HepG2 (cell line): ENCODE results near the gene RRM2. TPM values are rescaled to one million over a fixed set of nuclear protein-coding genes. Genes with fewer than 3 reads are reported as not detected.
A peak's percentile ranks its signal among the peaks of the same experiment; 100 is the strongest.

Source experiments
- ARID2 ChIP-seq: sonication (generic); formaldehyde crosslinking; IDR thresholded peaks from 2 replicates; pipeline ENCODE4 v1.8.1; 2022; ENCODE audit warnings: mild to moderate bottlenecking, missing genetic modification reagents, borderline replicate concordance
- CAMTA2 ChIP-seq: sonication (generic); formaldehyde crosslinking; IDR thresholded peaks from 2 replicates; pipeline ENCODE4 v1.4.0; 2020; ENCODE audit warnings: mild to moderate bottlenecking, missing genetic modification reagents, borderline replicate concordance
- JUN ChIP-seq: sonication (generic); formaldehyde crosslinking; IDR thresholded peaks from 2 replicates; pipeline ENCODE4 v1.4.0; 2020; ENCODE audit warnings: mild to moderate bottlenecking, missing genetic modification reagents
- MAX ChIP-seq: IDR thresholded peaks from 2 replicates; pipeline ENCODE4 v1.6.1; 2012; ENCODE audit warnings: inconsistent platforms
- NCOA5 ChIP-seq: sonication (generic); formaldehyde crosslinking; IDR thresholded peaks from 2 replicates; pipeline ENCODE4 v1.4.0; 2020; ENCODE audit warnings: missing genetic modification reagents
- POLR2A ChIP-seq, 2 experiments: IDR thresholded peaks; 2 replicates each; pipeline ENCODE4 v1.6.1; 2011; ENCODE audit warnings: low read depth in 2 of 2, low read length in 2 of 2, mild to moderate bottlenecking in 1 of 2, moderate library complexity in 1 of 2; ENCODE audit not compliant: insufficient read depth in 1 of 2
- SETDB1 ChIP-seq: sonication (generic); formaldehyde crosslinking; IDR thresholded peaks from 2 replicates; pipeline ENCODE4 v1.5.1; 2020; ENCODE audit warnings: missing genetic modification reagents, mild to moderate bottlenecking, borderline replicate concordance
- SMYD3 ChIP-seq: sonication (generic); formaldehyde crosslinking; IDR thresholded peaks from 2 replicates; pipeline ENCODE4 v1.8.1; 2023; ENCODE audit warnings: mild to moderate bottlenecking, missing genetic modification reagents
- SNAI1 ChIP-seq: sonication (generic); formaldehyde crosslinking; IDR thresholded peaks from 2 replicates; pipeline ENCODE4 v1.5.0; 2020; ENCODE audit warnings: mild to moderate bottlenecking, missing genetic modification reagents, borderline replicate concordance
- TGIF2 ChIP-seq: IDR thresholded peaks from 2 replicates; pipeline ENCODE4 v1.6.1; 2016; ENCODE audit warnings: control low read depth, missing compliant biosample characterization
- ZFP41 ChIP-seq: sonication (generic); formaldehyde crosslinking; IDR thresholded peaks from 2 replicates; pipeline ENCODE4 v1.4.0; 2020; ENCODE audit warnings: mild to moderate bottlenecking, missing genetic modification reagents, borderline replicate concordance
- ZNF253 ChIP-seq: sonication (generic); formaldehyde crosslinking; IDR thresholded peaks from 2 replicates; pipeline ENCODE4 v1.8.0; 2022; ENCODE audit warnings: mild to moderate bottlenecking, missing genetic modification reagents, borderline replicate concordance
- ZNF503 ChIP-seq: sonication (generic); formaldehyde crosslinking; IDR thresholded peaks from 2 replicates; pipeline ENCODE4 v1.4.0; 2020; ENCODE audit warnings: missing genetic modification reagents
- ZNF792 ChIP-seq: IDR thresholded peaks from 2 replicates; pipeline ENCODE4 v1.6.1; 2016
- ZSCAN31 ChIP-seq: sonication (generic); formaldehyde crosslinking; IDR thresholded peaks from 2 replicates; pipeline ENCODE4 v1.5.0; 2020; ENCODE audit warnings: low read depth, mild to moderate bottlenecking, missing genetic modification reagents
- polyA plus RNA-seq, 8 experiments: library from polyadenylated mRNA; depleted of rRNA in 3 of 8; stranded (reverse) in 7 of 8; unstranded in 1 of 8; fragments of >200 nt; fragmentation: Illumina TruSeq in 4 of 8; extraction: Trizol in 4 of 8; gene quantifications; 2 replicates each; pipeline versions ENCODE4 v1.2.1 to v1.2.3, GENCODE V29; 2011 to 2016; ENCODE audit warnings: low read depth in 4 of 8, missing spikeins in 1 of 8, mixed read lengths in 1 of 8; ENCODE audit not compliant: insufficient read depth in 1 of 8
- total RNA-seq, 5 experiments: library from RNA; depleted of rRNA; stranded (reverse); fragments of >200 nt; fragmentation: Illumina TruSeq; extraction: Trizol; gene quantifications; 2 replicates each; pipeline ENCODE4 v1.2.3, GENCODE V29; 2016; ENCODE audit warnings: low read depth in 1 of 5
- TF ChIP-seq, protein P1 (sequence below): sonication (generic); formaldehyde crosslinking; IDR thresholded peaks from 2 replicates; pipeline ENCODE4 v1.8.0; 2022; ENCODE audit warnings: mild to moderate bottlenecking, missing genetic modification reagents, moderate library complexity
- TF ChIP-seq, protein P2 (sequence below): sonication (generic); formaldehyde crosslinking; IDR thresholded peaks from 2 replicates; pipeline ENCODE4 v1.4.0; 2020; ENCODE audit warnings: missing genetic modification reagents, borderline replicate concordance
- TF ChIP-seq, protein P3 (sequence below): sonication (generic); formaldehyde crosslinking; IDR thresholded peaks from 2 replicates; pipeline ENCODE4 v1.8.1; 2023; ENCODE audit warnings: missing genetic modification reagents, inconsistent platforms, borderline replicate concordance
- TF ChIP-seq, protein P4 (sequence below): sonication (generic); formaldehyde crosslinking; IDR thresholded peaks from 2 replicates; pipeline ENCODE4 v1.4.0; 2020; ENCODE audit warnings: missing genetic modification reagents

Gene RRM2
- total and polyA plus RNA-seq, 2 of the 13 experiments (the other 11 are each of a cell fraction or from before 2014, with no cell fraction given), result 31.3 to 150 TPM

- TF ChIP-seq ZFP41 (CRISPR knock-in tag) (no peak), NCOA5 (CRISPR knock-in tag) (no peak), POLR2A (IDR thresholded peaks at IDR 0.05; ENCODE audit: insufficient read depth in 1 of 2, low read depth in 2 of 2, low read length in 2 of 2) (peak in 1 of 2 experiments; percentile 2; a peak in 2 of 4 replicates), SETDB1 (CRISPR knock-in tag) (no peak), ARID2 (no peak), JUN (CRISPR knock-in tag) (peak; percentile 11), SNAI1 (0 out of 2 replicates have a peak, but pooled peaks have one; percentile 16), CAMTA2 (CRISPR knock-in tag) (no peak), ZSCAN31 (CRISPR knock-in tag) (no peak), ZNF792 (no peak), ZNF253 (no peak), SMYD3 (no peak), ZNF503 (peak; percentile 9; the same call in 1 of the 2 replicates), TGIF2 (CRISPR knock-in tag) (no peak), MAX (peak; percentile 12; the same call in 1 of the 2 replicates)
- TF ChIP-seq, protein P1, sequence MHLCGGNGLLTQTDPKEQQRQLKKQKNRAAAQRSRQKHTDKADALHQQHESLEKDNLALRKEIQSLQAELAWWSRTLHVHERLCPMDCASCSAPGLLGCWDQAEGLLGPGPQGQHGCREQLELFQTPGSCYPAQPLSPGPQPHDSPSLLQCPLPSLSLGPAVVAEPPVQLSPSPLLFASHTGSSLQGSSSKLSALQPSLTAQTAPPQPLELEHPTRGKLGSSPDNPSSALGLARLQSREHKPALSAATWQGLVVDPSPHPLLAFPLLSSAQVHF (CRISPR knock-in tag), result no peak
- TF ChIP-seq, protein P2, sequence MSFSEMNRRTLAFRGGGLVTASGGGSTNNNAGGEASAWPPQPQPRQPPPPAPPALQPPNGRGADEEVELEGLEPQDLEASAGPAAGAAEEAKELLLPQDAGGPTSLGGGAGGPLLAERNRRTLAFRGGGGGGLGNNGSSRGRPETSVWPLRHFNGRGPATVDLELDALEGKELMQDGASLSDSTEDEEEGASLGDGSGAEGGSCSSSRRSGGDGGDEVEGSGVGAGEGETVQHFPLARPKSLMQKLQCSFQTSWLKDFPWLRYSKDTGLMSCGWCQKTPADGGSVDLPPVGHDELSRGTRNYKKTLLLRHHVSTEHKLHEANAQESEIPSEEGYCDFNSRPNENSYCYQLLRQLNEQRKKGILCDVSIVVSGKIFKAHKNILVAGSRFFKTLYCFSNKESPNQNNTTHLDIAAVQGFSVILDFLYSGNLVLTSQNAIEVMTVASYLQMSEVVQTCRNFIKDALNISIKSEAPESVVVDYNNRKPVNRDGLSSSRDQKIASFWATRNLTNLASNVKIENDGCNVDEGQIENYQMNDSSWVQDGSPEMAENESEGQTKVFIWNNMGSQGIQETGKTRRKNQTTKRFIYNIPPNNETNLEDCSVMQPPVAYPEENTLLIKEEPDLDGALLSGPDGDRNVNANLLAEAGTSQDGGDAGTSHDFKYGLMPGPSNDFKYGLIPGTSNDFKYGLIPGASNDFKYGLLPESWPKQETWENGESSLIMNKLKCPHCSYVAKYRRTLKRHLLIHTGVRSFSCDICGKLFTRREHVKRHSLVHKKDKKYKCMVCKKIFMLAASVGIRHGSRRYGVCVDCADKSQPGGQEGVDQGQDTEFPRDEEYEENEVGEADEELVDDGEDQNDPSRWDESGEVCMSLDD (CRISPR knock-in tag), result no peak
- TF ChIP-seq, protein P3, sequence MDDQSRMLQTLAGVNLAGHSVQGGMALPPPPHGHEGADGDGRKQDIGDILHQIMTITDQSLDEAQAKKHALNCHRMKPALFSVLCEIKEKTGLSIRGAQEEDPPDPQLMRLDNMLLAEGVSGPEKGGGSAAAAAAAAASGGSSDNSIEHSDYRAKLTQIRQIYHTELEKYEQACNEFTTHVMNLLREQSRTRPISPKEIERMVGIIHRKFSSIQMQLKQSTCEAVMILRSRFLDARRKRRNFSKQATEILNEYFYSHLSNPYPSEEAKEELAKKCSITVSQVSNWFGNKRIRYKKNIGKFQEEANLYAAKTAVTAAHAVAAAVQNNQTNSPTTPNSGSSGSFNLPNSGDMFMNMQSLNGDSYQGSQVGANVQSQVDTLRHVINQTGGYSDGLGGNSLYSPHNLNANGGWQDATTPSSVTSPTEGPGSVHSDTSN, result 0 out of 2 replicates have a peak, but pooled peaks have one; percentile 4
- TF ChIP-seq, protein P4, sequence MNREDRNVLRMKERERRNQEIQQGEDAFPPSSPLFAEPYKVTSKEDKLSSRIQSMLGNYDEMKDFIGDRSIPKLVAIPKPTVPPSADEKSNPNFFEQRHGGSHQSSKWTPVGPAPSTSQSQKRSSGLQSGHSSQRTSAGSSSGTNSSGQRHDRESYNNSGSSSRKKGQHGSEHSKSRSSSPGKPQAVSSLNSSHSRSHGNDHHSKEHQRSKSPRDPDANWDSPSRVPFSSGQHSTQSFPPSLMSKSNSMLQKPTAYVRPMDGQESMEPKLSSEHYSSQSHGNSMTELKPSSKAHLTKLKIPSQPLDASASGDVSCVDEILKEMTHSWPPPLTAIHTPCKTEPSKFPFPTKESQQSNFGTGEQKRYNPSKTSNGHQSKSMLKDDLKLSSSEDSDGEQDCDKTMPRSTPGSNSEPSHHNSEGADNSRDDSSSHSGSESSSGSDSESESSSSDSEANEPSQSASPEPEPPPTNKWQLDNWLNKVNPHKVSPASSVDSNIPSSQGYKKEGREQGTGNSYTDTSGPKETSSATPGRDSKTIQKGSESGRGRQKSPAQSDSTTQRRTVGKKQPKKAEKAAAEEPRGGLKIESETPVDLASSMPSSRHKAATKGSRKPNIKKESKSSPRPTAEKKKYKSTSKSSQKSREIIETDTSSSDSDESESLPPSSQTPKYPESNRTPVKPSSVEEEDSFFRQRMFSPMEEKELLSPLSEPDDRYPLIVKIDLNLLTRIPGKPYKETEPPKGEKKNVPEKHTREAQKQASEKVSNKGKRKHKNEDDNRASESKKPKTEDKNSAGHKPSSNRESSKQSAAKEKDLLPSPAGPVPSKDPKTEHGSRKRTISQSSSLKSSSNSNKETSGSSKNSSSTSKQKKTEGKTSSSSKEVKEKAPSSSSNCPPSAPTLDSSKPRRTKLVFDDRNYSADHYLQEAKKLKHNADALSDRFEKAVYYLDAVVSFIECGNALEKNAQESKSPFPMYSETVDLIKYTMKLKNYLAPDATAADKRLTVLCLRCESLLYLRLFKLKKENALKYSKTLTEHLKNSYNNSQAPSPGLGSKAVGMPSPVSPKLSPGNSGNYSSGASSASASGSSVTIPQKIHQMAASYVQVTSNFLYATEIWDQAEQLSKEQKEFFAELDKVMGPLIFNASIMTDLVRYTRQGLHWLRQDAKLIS (CRISPR knock-in tag), result 0 out of 2 replicates have a peak, but pooled peaks have one; percentile 8
These were observed 1.5 kb upstream of the RRM2 start (continued) for GRCh38 chr2:10120877-10121574.
